HG03159 (cell line): ENCODE measurements around the gene SLC26A3.
"Not testable (repeated sequence)": the region's sequence is repeated elsewhere in the genome, so short reads cannot be mapped to it uniquely, and the experiment has no call there.

Experiments
- ATAC-seq: cut with Tn5 transposase; IDR thresholded peaks from one replicate; pipeline ENCODE4 v1.9.1; 2021; ENCODE audit warnings: mild to moderate bottlenecking, moderate library complexity; ENCODE audit not compliant: unreplicated experiment

SLC26A3 gene

DNA sequence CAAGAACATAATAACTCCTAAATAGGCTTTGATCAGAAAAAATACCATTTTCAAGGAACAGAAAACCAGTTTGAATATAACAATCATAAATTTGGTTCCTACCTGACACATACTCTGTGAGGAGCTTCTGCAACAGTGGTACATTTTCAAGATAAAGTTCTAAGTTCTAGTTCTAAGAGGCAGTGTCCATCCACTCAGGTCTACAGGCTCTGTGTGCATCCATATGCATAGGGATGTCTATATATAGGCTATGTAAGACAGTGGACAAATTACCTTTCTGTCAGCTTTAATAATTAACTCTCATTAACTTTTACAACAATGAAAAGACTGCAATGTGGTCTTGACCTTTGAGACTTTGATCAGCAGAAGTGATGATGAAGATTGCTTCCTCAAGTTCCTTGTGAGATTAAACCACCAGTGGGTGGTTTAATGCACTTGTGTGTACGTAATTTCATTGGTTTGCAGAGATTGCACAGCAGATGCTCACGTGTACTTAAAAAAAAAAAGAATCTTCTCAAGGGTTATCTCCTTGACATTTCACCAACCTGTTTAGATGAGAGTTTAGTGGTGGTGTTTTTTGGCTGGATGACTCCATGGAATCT is at the start of gene SLC26A3:
Gene SLC26A3, minus strand, starts transcription at position 215 of the 602 bp plus-strand sequence. CDS start 8,714 bp downstream, outside the sequence.
- ATAC-seq = no peak

DNA sequence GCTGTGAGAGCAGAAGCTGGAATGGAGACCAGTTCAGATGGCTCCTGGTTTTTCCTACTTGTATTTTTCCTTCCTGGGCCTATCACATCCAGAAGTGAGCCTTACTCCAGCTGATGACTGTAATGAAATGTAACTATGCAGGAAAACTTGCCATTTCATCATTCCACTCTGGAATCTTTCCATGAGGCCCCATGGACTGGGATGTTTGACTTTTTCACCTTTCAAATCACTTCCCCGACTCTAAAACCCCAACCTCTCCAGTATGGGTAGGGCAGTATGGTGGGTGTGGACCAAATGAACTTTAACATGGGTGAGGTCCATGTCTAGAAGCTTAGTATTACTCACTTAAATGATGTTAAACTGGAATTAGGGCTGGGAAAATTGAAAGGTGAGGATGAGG is 47.6 kb upstream of the SLC26A3 start:
- no peak for ATAC-seq

GRCh38 chr7:107850216-107850615 is 47.2 kb upstream of the SLC26A3 start:
- no peak for ATAC-seq

GRCh38 chr7:107848211-107848610 is 45.2 kb upstream of the SLC26A3 start:
- ATAC-seq = not testable (repeated sequence)

DNA sequence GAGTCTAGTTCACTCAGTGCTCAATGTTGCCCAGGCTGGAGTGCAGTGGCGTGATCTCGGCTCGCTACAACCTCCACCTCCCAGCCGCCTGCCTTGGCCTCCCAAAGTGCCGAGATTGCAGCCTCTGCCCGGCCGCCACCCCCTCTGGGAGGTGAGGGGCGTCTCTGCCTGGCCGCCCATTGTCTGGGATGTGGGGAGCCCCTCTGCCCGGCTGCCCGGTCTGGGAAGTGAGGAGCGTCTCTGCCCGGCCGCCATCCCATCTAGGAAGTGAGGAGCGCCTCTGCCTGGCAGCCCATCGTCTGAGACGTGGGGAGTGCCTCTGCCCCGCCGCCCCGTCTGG is 44.8 kb upstream of the SLC26A3 start:
- ATAC-seq = not testable (repeated sequence)

- no peak for ATAC-seq
Observed at GRCh38 chr7:107847168-107847835, 44.3 kb upstream of the SLC26A3 start.

DNA sequence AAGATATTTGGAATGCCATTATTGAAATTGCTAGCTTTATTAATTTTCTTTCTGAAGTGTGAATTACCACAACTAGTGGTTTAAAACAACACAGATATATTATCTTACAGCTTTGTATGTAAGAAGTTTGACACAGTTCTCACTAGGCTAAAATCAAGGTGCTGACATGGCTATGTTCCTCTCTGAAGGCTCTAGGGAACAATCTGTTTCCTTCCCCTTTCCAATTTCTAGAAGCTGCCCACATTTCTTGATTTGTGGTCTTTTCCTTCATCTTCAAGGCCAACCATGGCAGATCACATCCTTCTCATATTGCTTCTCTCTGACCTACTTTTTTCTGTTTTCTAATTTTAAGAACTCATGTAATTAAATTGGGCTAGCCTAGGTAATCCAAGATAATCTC is 43.3 kb upstream of the SLC26A3 start:
- no peak for ATAC-seq

DNA sequence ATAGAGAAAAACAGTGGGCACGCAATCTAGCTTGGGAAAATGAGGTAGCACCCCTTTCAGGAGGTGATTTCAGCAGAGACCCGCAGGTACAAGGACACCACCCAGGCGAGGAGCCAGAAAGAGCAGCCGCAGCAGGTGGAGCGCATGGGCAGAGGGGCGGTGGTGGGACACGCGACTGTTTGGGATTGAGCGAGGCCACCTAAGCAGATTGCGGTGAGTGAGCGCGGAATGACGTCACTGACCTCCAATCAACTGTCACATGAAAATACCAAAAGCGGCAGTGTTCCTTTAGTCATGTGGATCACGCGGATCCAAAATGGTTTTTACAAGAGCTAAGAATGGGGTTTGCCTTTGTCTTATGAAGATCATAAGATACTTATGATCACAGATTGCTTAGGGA is 40.2 kb upstream of the SLC26A3 start:
- no peak for ATAC-seq

- no peak for ATAC-seq
Observed at GRCh38 chr7:107842213-107842612, 39.2 kb upstream of the SLC26A3 start.

DNA sequence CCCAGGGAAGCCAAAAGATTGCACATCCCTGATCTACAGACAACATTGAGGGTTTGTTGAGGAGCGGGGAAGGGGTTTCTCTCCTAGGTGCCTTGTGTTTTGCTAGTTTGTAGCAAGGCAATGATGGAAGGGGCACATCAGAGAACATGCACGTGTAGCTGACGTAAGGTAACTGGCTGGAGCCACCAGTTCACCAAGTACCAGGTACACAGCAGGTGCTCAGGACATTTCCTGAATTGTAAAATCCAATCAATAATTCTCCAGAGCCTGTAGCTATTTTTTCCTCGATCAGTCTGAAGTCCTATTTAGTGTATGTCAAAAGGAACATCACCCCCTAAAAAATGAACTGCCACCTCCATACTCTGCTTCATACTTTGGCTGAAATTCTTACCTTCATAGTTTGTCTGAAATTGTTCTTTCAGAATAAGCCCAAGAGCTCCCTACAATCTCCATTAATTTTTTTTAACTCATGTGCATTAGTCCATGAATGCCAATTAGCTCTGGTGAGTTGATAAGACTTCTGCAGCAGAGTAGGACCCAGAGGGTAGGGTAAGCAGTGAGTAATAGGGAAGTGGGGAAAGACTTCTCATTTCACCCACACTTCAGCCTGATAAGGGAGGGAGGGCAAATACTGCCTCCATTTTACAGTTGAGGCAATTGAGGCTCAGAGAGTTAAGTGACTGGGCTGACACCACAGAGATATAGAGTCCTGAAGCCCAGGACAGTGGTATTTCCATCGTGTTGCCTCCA is 36.0 kb upstream of the SLC26A3 start:
- ATAC-seq = no peak

DNA sequence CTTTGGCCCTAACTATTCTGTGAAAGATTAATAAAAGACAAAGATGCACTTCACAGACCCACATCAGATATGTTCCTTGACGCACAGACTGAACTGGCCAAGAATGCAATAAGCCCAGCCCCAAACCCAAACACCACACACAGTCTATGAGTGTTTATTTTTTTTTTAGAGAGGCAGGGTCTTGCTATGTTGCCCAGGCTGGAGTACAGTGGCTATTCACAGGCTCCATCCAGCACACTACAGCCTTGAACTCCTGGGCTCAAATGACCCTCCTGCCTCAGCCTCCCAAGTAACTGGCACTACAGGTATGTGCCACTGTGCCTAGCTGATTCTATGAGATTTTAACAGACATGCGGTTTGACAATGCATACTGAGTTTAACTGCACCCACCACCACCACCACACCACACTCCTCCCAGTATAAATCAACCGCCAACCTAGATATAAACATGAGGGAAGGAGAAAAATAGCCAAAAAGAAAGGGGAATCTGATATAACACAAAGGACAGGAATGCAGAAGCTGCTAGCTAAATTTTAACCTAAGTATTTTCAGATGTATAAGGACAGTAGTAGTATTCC is 35.1 kb upstream of the SLC26A3 start:
- ATAC-seq = no peak

DNA sequence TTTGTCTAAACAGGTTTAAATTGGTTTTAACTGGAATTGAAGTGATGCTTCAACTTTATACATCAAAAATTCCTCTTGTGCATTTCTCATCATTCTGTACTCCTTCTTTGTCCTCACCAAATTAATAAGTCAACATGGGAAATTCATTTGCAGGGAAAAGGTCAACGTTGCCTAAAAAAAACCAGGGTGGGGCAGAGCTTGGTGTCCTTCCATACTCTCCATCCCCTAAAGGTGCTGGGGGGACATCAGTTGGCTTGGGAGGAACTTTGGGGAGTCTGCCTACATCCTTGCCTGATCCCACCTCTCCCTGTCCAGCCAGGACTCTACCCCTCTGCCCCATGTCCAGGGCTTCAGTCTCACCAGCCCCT is 34.1 kb upstream of the SLC26A3 start:
- ATAC-seq = no peak

- no peak for ATAC-seq
Observed at GRCh38 chr7:107836237-107837144, 33.5 kb upstream of the SLC26A3 start.

- ATAC-seq = no peak
Observed at GRCh38 chr7:107834401-107834800, 31.4 kb upstream of the SLC26A3 start.

DNA sequence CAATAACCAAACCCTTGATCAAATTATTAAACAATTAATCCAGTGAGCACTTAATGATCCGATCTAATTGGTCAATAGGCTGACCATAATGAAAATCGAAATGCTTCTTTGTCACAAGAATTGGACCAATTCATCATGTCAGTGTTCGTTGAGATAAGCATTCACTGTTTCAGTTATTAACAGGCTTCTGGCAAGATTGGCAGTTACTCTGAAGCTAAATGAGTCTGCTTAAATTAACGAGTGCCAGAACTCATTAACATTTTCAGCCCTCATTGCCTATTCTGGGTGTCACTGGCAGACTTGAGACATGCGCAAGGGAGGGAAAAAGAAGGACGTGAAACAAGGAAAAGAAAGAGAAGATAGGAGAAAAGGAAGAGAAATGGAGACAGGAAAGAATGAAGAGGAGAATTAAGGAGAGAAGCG is 30.7 kb upstream of the SLC26A3 start:
- no peak for ATAC-seq

GRCh38 chr7:107830420-107830819 is 27.4 kb upstream of the SLC26A3 start:
- no peak for ATAC-seq

DNA sequence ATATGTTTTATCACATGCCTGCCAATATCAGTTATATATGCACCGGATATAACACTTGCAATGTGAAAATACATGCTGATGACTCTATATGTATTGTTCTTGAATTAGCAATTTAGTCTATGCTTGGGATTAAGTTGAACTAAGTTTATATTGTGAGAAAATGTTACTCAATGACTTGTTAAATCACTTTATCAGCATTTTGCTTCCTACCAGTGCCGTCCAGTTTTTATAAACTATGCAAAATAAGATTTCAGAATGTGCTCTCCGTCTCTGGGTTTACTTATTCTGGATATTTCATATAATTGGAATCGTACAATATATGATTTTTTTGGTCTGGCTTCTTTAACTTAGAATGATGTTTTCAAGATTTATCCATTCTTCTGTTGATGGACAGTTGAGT is 25.5 kb upstream of the SLC26A3 start:
- no peak for ATAC-seq

DNA sequence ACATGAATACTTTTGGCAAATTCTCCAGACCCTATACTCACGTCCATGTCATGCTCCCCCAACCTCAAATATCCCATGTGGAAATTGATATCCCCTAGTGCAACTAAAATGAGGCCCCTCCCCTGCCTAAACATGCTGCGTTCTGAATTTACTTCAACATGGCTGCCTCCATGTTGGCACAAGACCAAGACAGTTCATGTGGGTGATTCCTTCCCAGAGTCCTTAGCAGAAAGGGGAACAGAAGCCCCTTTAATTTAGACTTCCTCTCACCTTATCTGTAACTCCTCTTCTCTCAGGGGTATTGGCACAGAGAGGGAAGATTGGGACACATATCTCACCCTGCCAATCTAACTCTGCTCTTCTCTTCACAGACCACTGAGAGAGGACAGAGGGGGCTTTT is 24.5 kb upstream of the SLC26A3 start:
- ATAC-seq = no peak

- no peak for ATAC-seq
Observed at GRCh38 chr7:107826451-107826850, 23.4 kb upstream of the SLC26A3 start.

DNA sequence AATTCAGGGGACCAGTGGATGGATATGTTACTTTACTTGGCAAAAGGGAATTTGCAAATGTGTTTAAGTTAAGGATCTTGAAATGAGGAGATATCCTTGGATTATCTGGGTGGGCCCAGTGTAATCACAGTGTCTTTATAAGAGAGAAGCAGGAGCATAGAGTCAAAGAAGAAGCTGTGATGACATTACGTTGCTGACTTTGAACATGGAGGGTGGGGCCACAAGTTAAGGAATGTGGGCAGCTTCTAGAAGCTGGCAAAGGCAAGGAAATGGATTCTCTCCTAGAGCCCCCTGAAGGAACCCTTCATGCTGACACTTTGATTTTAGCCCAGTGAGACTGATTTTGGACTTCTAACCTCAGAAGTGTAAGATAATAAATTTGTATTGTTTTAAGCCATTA is 21.8 kb upstream of the SLC26A3 start:
- no peak for ATAC-seq

GRCh38 chr7:107818622-107819021 is 15.6 kb upstream of the SLC26A3 start:
- no peak for ATAC-seq
